Activated CD4-positive, alpha-beta T cell treated with anti-CD3 and anti-CD28 coated beads for 1 hour (primary cell): ENCODE results near the gene NDUFA1.
"Not testable (repeated sequence)": the region's sequence is repeated elsewhere in the genome, so short reads cannot be mapped to it uniquely, and the experiment has no call there.

Experiments used
- DNase-seq: peaks from one replicate; pipeline ENCODE4 v3.0.0-alpha.2; 2020

NDUFA1 gene

GRCh38 chrX:119916310-119916709, 44.7 kb downstream of the NDUFA1 start:
- DNase-seq = no peak

GRCh38 chrX:119917877-119918276, 46.2 kb downstream of the NDUFA1 start:
- DNase-seq = no peak

- no peak for DNase-seq
Measured at GRCh38 chrX:119919835-119920585, 48.4 kb downstream of the NDUFA1 start.

GRCh38 chrX:119922391-119922790, 50.8 kb downstream of the NDUFA1 start:
- DNase-seq = not testable (repeated sequence)
